Ishikawa (cell line): ENCODE measurements around the gene SOBP.

Experiments used
- CEBPB ChIP-seq: IDR thresholded peaks from 2 replicates; pipeline ENCODE4 v1.6.1; 2012
- CREB1 ChIP-seq: IDR thresholded peaks from 2 replicates; pipeline ENCODE4 v1.6.1; 2012; ENCODE audit warnings: low read depth
- EP300 ChIP-seq: IDR thresholded peaks from 2 replicates; pipeline ENCODE4 v1.6.1; 2012; ENCODE audit warnings: borderline replicate concordance
- MAX ChIP-seq: IDR thresholded peaks from 2 replicates; pipeline ENCODE4 v1.6.1; 2012
- NFIC ChIP-seq: IDR thresholded peaks from 2 replicates; pipeline ENCODE4 v1.6.1; 2012
- RAD21 ChIP-seq: IDR thresholded peaks from 2 replicates; pipeline ENCODE4 v1.6.1; 2012; ENCODE audit warnings: low read depth
- REST ChIP-seq: IDR thresholded peaks from 2 replicates; pipeline ENCODE4 v1.6.1; 2012; ENCODE audit warnings: low read depth, mild to moderate bottlenecking
- TAF1 ChIP-seq: IDR thresholded peaks from 2 replicates; pipeline ENCODE4 v1.6.1; 2012; ENCODE audit warnings: low read depth, mild to moderate bottlenecking
- YY1 ChIP-seq: IDR thresholded peaks from 2 replicates; pipeline ENCODE4 v1.6.1; 2012; ENCODE audit warnings: low read depth

GRCh38 chr6:107531868-107532267, 42.0 kb downstream of the SOBP start:
- TF ChIP-seq CEBPB, result no peak
- TF ChIP-seq MAX, result no peak
- TF ChIP-seq YY1, result no peak
- no peak for TF ChIP-seq EP300
- no peak for TF ChIP-seq RAD21
- no peak for TF ChIP-seq TAF1
- TF ChIP-seq NFIC, result no peak
- TF ChIP-seq CREB1, result no peak
- no peak for TF ChIP-seq REST
